ENCODE data around the gene GNAS.

The GNAS gene

GRCh38 chr20:58938541-58938940 is 86.0 kb downstream of the GNAS start:
- Histone ChIP-seq H3K4me1 (ENCODE audit: insufficient read depth, low read length, poor library complexity, severe bottlenecking) (no peaks in the 10 kb centered on the region), H3K4me2 (ENCODE audit: low read depth, low read length, poor library complexity, severe bottlenecking) (no peak overlapping the region), H3F3A (ENCODE audit: low read depth) (no peaks in the 10 kb centered on the region), H3K9me3 (ENCODE audit: insufficient read depth, low read depth, low read length) (no peaks in the 10 kb centered on the region), H3K27me3 (ENCODE audit: insufficient read depth, low read length, poor library complexity, severe bottlenecking) (no peaks in the 10 kb centered on the region), H2AFZ (ENCODE audit: low read length) (no peak overlapping the region), H3K36me3 (ENCODE audit: insufficient read depth, low read length) (no peaks in the 10 kb centered on the region), H4K20me1 (ENCODE audit: insufficient read depth, low read length, poor library complexity, severe bottlenecking) (no peaks in the 10 kb centered on the region), H3K9me2 (replicated peaks; ENCODE audit: low read depth, low read length) (no peaks in the 10 kb centered on the region), H3K79me2 (ENCODE audit: insufficient read depth, low read length) (no peaks in the 10 kb centered on the region), H3K9ac (ENCODE audit: low read depth, low read length, poor library complexity, severe bottlenecking) (no peak overlapping the region), H3K4me3 (ENCODE audit: low read length, poor library complexity, severe bottlenecking) (no peak overlapping the region)
- TF ChIP-seq EZH2phosphoT487 (IDR thresholded peaks at IDR 0.05; ENCODE audit: borderline replicate concordance): no peak
- TF ChIP-seq CTCF (conservative IDR thresholded peaks at IDR 0.05; ENCODE audit: low read length): no peak

- H2AFZ ChIP-seq (ENCODE audit: low read length): no peak overlapping the region
- TF ChIP-seq EZH2phosphoT487 (IDR thresholded peaks at IDR 0.05; ENCODE audit: borderline replicate concordance) (no peak), CTCF (conservative IDR thresholded peaks at IDR 0.05; ENCODE audit: low read length) (no peak)
These were observed 89.0 kb downstream of the GNAS start for GRCh38 chr20:58941471-58941870.

GRCh38 chr20:58942549-58942948 is 90.0 kb downstream of the GNAS start:
- Histone ChIP-seq H3K4me1 (ENCODE audit: insufficient read depth, low read length, poor library complexity, severe bottlenecking) (no peaks in the 10 kb centered on the region), H3K9me2 (replicated peaks; ENCODE audit: low read depth, low read length) (no peaks in the 10 kb centered on the region), H3K9ac (ENCODE audit: low read depth, low read length, poor library complexity, severe bottlenecking) (no peak overlapping the region), H2AFZ (ENCODE audit: low read length) (no peak overlapping the region), H3K4me3 (ENCODE audit: low read length, poor library complexity, severe bottlenecking) (no peak overlapping the region), H3K79me2 (ENCODE audit: insufficient read depth, low read length) (no peaks in the 10 kb centered on the region), H3K36me3 (ENCODE audit: insufficient read depth, low read length) (no peaks in the 10 kb centered on the region), H3K4me2 (ENCODE audit: low read depth, low read length, poor library complexity, severe bottlenecking) (no peak overlapping the region), H3K27me3 (ENCODE audit: insufficient read depth, low read length, poor library complexity, severe bottlenecking) (no peaks in the 10 kb centered on the region), H3F3A (ENCODE audit: low read depth) (no peaks in the 10 kb centered on the region), H4K20me1 (ENCODE audit: insufficient read depth, low read length, poor library complexity, severe bottlenecking) (no peaks in the 10 kb centered on the region), H3K9me3 (ENCODE audit: insufficient read depth, low read depth, low read length) (no peaks in the 10 kb centered on the region)
- TF ChIP-seq EZH2phosphoT487 (IDR thresholded peaks at IDR 0.05; ENCODE audit: borderline replicate concordance) (no peak), CTCF (conservative IDR thresholded peaks at IDR 0.05; ENCODE audit: low read length) (no peak)

More at GRCh38 chr20:58941471-58941870, 89.0 kb downstream of the GNAS start:
- Histone ChIP-seq H3K9me3 (ENCODE audit: insufficient read depth, low read depth, low read length) (no peaks in the 10 kb centered on the region), H3K9ac (ENCODE audit: low read depth, low read length, poor library complexity, severe bottlenecking) (no peak overlapping the region), H3K79me2 (ENCODE audit: insufficient read depth, low read length) (no peaks in the 10 kb centered on the region), H3K36me3 (ENCODE audit: insufficient read depth, low read length) (no peaks in the 10 kb centered on the region), H3K4me2 (ENCODE audit: low read depth, low read length, poor library complexity, severe bottlenecking) (no peak overlapping the region), H3K27me3 (ENCODE audit: insufficient read depth, low read length, poor library complexity, severe bottlenecking) (no peaks in the 10 kb centered on the region), H3K4me1 (ENCODE audit: insufficient read depth, low read length, poor library complexity, severe bottlenecking) (no peaks in the 10 kb centered on the region), H4K20me1 (ENCODE audit: insufficient read depth, low read length, poor library complexity, severe bottlenecking) (no peaks in the 10 kb centered on the region), H3K4me3 (ENCODE audit: low read length, poor library complexity, severe bottlenecking) (no peak overlapping the region), H3F3A (ENCODE audit: low read depth) (no peaks in the 10 kb centered on the region), H3K9me2 (replicated peaks; ENCODE audit: low read depth, low read length) (no peaks in the 10 kb centered on the region)
